Bronchial epithelial cell (primary cell): ENCODE data around the gene ERI3. TPM values are rescaled to one million over a fixed set of nuclear protein-coding genes. Genes with fewer than 3 reads are reported as not detected.
A peak's percentile ranks its signal among the peaks of the same experiment; 100 is the strongest.

Experiments
- DNase-seq: peaks from one replicate; pipeline ENCODE4 v3.0.0-alpha.2; 2010; ENCODE audit warnings: low read depth
- FAIRE-seq: peaks from 2 replicates; lab custom pipeline; 2011; peaks lifted over from hg19 to GRCh38; lab: Jason Lieb, UNC
- H3K27me3 ChIP-seq: 2 replicates; pipeline ENCODE4 v1.5.1; 2011; ENCODE audit warnings: low read length; ENCODE audit not compliant: control insufficient read depth, insufficient read depth
- H3K36me3 ChIP-seq: 2 replicates; pipeline ENCODE4 v1.5.1; 2011; ENCODE audit warnings: low read length; ENCODE audit not compliant: control insufficient read depth, insufficient read depth
- H3K4me3 ChIP-seq: 2 replicates; pipeline ENCODE4 v1.5.1; 2011; ENCODE audit warnings: mild to moderate bottlenecking, low read depth, low read length, control low read depth
- total RNA-seq: library from RNA; depleted of rRNA; stranded (reverse); fragments of >200 nt; gene quantifications from 2 replicates; pipeline ENCODE4 v1.2.1, GENCODE V29; 2014
- TF ChIP-seq, protein P1 (sequence below): IDR thresholded peaks from 2 replicates; pipeline ENCODE4 v1.5.1; 2011; ENCODE audit warnings: mild to moderate bottlenecking, moderate library complexity, low read length, control low read depth, inconsistent platforms; ENCODE audit not compliant: insufficient read depth, severe bottlenecking

Gene ERI3
- total RNA-seq, 1 donor from 2014 or later: 22.1 TPM

DNA sequence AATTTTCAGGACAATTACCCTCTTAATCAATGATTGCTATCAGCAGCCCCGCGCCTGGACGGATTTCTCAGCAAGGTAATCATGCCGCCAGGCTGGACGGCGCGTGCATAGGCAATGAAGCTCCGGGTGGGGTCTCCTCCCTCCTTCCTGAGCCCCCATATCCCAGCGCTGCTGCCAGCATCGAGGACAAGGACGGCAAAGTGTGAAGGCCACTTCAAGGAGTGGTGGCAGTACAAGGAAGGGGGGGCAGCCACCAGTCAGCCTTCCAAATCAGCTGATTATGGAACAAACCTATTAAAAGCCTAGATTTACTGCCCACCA lies 90.6 kb downstream of the ERI3 start:
- no peak overlapping the region for H3K4me3 ChIP-seq
- TF ChIP-seq, protein P1, sequence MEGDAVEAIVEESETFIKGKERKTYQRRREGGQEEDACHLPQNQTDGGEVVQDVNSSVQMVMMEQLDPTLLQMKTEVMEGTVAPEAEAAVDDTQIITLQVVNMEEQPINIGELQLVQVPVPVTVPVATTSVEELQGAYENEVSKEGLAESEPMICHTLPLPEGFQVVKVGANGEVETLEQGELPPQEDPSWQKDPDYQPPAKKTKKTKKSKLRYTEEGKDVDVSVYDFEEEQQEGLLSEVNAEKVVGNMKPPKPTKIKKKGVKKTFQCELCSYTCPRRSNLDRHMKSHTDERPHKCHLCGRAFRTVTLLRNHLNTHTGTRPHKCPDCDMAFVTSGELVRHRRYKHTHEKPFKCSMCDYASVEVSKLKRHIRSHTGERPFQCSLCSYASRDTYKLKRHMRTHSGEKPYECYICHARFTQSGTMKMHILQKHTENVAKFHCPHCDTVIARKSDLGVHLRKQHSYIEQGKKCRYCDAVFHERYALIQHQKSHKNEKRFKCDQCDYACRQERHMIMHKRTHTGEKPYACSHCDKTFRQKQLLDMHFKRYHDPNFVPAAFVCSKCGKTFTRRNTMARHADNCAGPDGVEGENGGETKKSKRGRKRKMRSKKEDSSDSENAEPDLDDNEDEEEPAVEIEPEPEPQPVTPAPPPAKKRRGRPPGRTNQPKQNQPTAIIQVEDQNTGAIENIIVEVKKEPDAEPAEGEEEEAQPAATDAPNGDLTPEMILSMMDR: no peak
- FAIRE-seq (no peak), DNase-seq (no peak)
- H3K36me3 ChIP-seq: no peaks in the 10 kb centered on the region
- H3K27me3 ChIP-seq: no peaks in the 10 kb centered on the region

DNA sequence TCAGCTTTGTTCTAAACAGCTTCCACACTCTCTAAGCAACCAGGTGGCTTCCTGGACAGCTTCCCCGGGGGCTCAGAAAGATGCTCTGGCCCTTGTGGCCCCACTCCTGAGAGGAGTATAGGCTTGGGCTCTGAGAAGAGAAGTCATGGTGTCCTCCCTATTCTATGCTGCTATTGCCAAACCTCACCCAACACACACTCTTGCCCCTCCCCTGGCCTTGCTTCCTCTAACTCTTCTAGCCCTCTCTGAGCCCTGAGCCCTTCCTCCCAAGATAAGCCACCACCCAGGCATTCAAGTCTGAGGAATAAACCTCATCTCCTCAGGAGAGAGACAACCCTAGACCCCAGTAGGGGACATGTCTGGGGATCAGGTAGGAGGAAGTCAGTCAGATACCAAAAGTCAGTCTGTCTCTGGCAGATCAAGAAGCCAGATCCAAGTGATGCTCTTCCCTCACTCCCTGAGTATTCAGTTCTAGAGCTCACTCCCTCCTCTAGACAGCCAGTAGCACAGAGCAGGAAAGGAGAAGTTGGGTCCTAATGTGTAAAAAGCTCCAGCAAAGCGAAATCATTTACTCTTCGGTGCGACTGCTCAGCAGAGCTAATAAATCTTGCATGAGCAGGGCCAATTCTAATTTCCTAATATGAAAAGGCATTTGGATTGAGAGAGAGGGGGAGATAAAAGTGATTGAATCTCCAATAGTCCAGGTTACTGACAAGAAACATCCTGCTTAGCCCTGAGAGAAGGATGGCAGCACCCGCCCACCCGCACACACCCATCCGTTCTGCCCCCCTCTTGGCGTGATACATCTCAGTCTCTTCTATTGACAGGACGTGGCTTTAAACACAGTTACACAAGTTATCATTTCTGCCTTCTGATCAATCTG lies 91.2 kb downstream of the ERI3 start:
- DNase-seq (no peak), FAIRE-seq (no peak)
- Histone ChIP-seq H3K27me3 (no peaks in the 10 kb centered on the region), H3K4me3 (no peak overlapping the region), H3K36me3 (no peaks in the 10 kb centered on the region)
- TF ChIP-seq, protein P1: no peak

DNA sequence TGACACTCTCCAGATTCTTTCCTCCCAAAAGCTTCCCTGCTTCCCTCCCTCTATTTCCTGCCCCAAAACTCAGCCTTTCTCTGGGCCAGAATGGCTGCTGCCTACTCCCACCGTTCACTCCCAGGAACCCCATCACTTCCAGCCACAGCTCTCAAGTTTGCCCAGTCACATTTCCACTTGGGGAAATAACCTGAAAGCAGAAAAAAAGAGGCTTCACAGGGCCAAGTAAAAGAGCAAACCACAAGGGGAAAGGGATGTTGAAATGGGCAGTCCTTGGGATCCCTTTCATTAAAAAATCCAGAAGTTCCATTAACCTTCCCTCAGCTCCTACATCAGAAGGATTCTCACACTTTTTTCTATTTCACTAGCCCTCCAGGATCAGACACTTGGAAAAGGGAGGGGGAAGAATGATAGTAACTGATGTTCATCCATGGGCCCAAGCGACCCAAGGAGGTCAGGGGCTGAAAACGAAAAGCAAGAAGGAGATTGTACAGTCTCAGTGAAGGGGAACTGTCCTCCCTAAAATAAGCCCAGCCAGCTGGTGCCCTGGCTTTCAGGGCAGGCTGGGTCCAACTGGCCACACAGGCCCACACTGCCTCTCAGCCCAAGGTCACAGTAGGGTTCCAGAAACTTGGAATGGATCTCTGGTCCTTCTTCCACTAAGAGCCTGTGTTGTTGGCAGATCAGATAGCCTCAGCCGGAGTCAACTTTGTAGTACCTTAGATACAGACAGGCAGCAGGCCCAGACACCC lies 92.1 kb downstream of the ERI3 start:
- Histone ChIP-seq H3K27me3 (no peaks in the 10 kb centered on the region), H3K4me3 (no peak overlapping the region), H3K36me3 (no peaks in the 10 kb centered on the region)
- peak; percentile 85 for FAIRE-seq
- TF ChIP-seq, protein P1: no peak
- no peak for DNase-seq

DNA sequence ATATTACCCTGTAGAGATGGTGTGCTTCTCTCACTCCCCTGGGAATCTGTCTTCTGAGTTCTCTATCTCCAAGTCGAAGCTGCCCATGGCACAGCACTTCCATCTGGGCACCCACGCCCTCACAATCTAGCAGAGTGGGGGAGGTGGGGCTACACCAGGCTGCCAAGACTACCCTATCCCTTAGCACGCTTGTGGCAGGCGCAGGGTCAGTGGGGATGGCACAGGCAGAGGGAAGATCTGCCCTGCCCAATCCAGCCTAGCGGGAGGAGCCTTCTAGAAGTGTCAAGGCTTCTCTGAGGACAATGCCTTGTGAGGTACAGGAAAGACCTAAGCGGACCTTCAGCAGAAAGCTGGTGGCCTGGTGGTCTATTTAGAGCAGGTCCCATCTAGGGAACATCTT lies 92.6 kb downstream of the ERI3 start:
- TF ChIP-seq, protein P1: no peak
- peaks cover under 1% of the 10 kb centered on the region for H3K36me3 ChIP-seq
- FAIRE-seq: peak; percentile 7
- no peak for DNase-seq
- H3K27me3 ChIP-seq: no peaks in the 10 kb centered on the region
- no peak overlapping the region for H3K4me3 ChIP-seq

DNA sequence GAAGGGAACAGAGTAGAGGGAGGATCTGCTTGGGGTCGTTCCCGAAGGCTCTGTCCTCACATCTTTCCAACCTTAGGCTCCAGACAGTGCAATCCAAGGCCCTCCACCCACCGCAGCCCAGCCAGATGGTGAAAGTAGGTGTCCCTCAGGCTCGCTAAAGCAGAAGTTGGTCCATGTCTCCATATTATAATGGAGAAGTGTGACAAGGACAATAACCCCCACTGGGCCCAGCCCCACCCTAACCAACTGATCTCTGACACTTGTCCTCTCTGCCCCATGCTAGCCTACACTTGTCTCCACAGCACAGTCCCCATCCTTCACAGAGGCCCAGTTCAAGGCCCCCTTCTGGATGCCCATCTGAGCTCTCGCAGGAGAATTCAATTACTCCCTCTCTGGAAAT lies 93.1 kb downstream of the ERI3 start:
- DNase-seq: no peak
- TF ChIP-seq, protein P1: no peak
- Histone ChIP-seq H3K27me3 (no peaks in the 10 kb centered on the region), H3K4me3 (no peak overlapping the region), H3K36me3 (peaks cover 2% of the 10 kb centered on the region)
- FAIRE-seq: peak; percentile 7
